HuH-7 (cell line): Measurements from ENCODE around the gene INSC.

Experiments
- DNase-seq: peaks from one replicate; pipeline ENCODE4 v3.0.0; 2011; ENCODE audit warnings: low spot score

INSC gene

DNA sequence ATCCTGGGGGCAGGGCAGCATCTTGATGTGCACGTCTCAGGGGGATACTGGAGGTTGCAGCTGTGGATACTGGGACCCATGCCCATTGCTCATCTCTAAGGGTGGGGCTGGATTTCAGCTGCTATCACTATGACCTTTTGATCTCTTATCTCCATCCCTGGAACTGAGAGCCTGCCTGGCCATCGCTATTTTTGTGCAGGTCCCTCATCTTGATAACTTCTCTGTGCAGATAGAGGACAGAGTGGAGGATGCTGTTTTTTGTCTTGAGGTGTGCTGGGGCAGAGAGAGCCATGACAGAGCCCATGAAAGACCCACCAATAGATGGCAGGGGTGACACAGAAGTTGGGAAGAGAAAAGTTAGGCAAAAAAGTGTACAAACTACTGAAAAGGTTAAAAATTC is 5.1 kb upstream of the INSC start:
- no peak for DNase-seq

GRCh38 chr11:15111215-15111614 is 3.5 kb upstream of the INSC start:
- DNase-seq = no peak

- no peak for DNase-seq
These were observed 2.6 kb upstream of the INSC start for GRCh38 chr11:15112131-15112541.

DNA sequence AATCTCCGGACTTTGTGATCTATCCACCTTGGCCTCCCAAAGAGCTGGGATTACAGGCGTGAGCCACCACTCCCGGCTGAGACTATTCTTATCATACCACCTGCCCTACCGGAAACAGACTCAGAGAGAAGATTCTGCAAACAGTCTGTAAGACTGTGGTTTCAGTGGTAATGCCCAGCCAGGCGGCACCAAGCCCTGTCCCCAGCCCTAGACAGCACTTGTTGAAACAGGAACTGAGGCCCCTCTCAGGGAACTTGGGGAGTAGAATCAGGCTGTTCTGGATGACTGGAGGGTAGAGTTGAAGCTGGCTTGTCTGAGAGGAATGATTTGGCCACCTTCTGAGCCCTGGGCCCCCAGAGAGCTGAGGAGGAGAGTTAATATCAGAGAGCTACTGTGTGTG is 1.3 kb upstream of the INSC start:
- no peak for DNase-seq

GRCh38 chr11:15115686-15116085 is 963 bp downstream of the INSC start:
- no peak for DNase-seq

- no peak for DNase-seq
These were observed 3.0 kb downstream of the INSC start for GRCh38 chr11:15117751-15118150.

GRCh38 chr11:15118431-15118830 is 3.7 kb downstream of the INSC start:
- DNase-seq = no peak

- no peak for DNase-seq
These were observed 4.6 kb downstream of the INSC start for GRCh38 chr11:15119352-15119751.

GRCh38 chr11:15119826-15120225 is 5.1 kb downstream of the INSC start:
- DNase-seq = no peak

DNA sequence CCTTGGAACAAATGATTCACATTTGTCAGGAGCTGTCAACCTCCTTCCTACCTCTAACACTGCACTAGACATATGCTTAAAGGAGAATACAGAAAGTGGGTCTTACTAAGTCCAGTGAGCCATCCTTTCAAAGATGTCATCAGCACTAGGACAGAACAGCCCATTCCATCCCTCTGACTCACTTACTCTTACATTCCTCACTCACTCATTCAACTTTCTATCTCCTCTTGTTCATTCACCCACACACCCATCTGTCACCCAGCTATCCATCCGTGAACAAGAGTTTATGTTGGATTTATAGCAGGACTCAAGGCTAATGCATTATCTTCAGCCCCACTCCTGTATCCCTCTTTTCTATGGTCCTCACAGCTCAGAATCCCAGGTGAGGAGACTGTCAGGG is 9.1 kb downstream of the INSC start:
- DNase-seq = no peak

DNA sequence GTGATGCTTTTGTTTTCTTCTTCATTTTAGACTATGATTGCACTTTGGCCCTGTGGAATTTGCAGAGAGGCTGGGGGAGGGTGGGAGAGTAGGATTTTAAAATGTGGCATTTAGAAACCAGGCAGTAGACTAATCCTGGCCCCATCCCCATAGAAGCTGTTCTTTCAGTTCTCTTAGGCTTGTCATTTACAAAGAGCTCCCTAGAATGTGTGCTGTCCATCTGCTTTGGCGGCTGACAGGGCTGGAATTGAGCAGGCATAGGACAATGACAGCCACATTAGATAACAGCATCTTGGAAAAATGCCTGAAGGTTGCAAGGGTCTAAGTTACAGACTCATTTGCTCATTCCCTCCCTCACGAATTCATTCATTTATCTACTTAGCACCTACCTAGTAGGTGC is 9.8 kb downstream of the INSC start:
- DNase-seq = no peak

DNA sequence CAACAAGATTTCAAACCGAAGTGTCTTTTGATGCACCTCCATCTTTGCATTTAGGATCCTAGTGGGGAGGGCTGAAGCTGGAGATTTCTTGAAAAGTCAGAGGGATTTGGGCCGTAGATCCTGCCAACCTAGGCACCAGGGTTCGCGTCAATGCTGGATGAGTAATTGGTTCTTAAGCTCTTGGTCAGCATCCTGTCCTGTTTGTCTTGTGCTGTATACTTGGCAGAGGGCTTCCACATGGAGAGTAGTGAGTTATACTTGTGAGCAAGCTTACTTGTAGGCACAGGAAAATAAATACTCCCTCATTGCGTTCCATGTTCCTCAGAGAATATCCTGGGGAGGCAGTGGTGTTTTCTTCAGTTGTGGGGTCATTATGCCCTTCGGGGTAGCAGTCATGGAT is 12.6 kb downstream of the INSC start:
- no peak for DNase-seq

GRCh38 chr11:15128621-15129020 is 13.9 kb downstream of the INSC start:
- DNase-seq = no peak

DNA sequence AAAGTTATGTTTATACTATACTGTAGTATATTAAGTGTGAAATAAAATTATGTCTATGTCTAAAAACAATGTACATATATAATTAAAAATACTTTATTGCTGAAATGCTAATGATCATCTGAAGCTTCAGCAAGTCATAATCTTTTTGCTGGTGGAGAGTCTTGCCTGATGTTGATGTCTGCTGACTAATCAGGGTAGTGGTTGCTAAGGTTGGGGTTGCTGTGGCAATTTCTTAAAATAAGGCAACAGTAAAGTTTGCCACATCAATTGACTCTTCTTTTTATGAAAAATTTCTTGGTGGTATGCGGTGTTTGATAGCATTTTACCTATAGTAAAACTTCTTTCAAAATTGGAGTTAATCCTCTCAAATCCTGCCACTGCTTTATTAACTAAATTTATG is 21.4 kb downstream of the INSC start:
- DNase-seq = no peak

DNA sequence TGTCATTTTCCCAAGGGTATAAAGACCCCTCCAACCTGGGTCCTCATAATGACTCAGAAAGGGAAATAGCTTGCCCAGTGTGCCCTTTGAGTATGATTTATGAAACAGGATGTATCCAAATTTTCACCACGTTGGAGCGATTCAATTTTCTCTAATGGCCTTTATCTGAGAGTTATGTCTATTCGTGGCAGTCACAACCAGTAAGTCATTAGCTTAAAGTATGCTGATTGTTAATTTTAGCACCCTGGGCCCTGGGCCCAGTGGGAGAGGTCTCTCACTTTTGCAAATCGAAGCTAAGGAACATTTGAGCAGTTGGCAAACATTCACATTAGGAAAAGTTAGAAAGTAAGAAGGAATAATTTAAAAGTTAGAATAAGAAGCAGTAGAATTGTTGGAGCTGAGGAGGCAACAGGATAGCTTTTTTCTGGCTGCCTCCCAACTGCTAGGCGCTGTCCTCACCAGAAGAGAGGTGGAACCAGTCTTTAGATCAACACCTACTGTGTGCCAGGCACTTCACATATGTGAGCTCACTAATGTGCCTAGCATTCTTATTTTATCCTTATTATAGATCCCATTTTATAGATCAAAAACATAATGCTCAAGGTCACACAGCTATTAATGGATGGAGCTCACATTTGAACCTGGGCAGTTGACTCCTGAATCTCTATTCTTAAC is 24.5 kb downstream of the INSC start:
- no peak for DNase-seq

- no peak for DNase-seq
These were observed 25.4 kb downstream of the INSC start for GRCh38 chr11:15139958-15140659.

DNA sequence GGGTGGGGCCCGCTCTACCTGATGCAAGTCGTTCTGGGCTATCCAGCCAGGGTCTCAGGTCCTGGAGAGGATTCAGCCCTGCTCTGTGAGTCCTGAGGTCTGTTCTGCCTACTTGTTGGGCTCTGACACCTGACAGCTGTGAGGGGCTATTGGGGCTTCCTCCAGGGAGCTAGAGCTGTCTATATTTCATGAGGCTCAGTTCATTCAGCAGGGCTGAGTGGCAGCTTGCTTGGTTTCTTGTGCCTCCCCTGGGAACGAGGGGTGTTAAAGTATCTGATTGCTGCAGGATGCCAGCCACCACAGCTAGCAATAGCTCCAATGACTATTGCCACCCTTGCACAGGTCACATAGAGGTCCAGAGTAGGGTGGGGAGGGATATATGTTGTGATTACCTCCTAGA is 26.7 kb downstream of the INSC start:
- DNase-seq = no peak

DNA sequence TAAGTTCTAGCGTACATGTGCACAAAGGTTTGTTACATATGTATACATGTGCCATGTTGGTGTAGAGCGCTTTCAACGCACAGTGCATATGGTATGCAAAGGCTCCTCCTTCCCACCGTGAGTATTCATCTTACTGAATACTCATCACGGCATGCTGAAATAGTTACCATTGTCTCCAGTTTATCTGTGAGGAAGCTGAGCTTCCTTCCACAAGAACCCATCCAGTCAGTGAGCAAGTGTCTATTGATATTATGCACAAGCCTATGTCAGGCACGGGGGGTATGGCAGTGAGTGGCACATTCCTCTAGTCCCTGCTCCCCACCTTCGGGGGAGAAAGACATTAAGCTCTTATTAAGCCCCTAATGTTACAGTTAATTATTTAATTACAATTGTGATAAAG is 28.1 kb downstream of the INSC start:
- no peak for DNase-seq

DNA sequence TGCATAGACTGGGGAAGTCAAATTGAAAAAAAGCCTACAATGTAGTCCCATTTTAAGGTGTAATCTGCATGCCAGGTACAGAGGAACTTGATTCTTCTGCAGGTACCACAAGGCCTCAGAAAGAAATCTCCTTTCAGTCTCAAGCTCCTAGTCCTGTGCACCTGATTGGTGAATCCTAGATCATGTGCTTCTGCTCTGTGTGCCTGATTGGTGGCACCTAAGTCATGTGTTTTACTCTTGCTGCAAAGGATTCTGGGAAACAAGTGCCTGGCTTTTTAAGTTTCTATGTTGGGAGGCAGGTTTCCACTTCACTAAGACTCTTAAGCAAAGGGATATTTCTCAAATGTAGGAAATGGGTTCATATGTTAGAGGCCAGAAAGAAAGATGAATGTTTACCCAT is 29.1 kb downstream of the INSC start:
- DNase-seq = no peak

- DNase-seq = no peak
These were observed 29.6 kb downstream of the INSC start for GRCh38 chr11:15144347-15144746.

- no peak for DNase-seq
These were observed 30.4 kb downstream of the INSC start for GRCh38 chr11:15145151-15145550.

DNA sequence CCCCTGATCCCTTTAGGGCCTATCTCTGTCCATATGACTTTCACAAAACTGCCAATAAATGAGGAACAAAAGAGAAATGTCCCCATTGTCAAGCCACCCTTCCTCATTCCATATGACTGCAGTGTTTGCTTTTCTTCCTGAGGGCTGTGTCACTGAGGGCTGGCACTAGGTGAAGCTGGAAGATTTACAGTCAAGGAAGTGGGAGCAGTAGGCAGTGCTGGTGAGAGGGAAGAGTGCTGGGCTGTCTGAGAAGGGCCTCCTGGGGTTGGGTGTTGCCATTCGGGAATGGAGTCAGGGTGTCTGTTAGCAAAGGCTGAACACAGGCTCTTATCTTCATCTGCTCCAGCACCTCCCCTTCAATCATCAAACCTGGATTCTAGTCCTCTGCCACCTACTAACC is 30.9 kb downstream of the INSC start:
- DNase-seq = no peak

GRCh38 chr11:15146271-15147003 is 31.7 kb downstream of the INSC start:
- DNase-seq = no peak
